ENCODE measurements around the gene CELSR1.

CELSR1 gene

GRCh38 chr22:46335201-46336118, 202.0 kb downstream of the CELSR1 start, which contains the start of gene TRMU:
Gene TRMU, plus strand, starts transcription at chr22:46335714. Its CDS starts 51 bp downstream, at chr22:46335765.
- peaks cover 55% of the 10 kb centered on the region for H3K36me3 ChIP-seq
- no peaks in the 10 kb centered on the region for H3K9me3 ChIP-seq
- H3K4me1 ChIP-seq = no peaks in the 10 kb centered on the region
- no peaks in the 10 kb centered on the region for H3K27me3 ChIP-seq
- TF ChIP-seq, protein P1, sequence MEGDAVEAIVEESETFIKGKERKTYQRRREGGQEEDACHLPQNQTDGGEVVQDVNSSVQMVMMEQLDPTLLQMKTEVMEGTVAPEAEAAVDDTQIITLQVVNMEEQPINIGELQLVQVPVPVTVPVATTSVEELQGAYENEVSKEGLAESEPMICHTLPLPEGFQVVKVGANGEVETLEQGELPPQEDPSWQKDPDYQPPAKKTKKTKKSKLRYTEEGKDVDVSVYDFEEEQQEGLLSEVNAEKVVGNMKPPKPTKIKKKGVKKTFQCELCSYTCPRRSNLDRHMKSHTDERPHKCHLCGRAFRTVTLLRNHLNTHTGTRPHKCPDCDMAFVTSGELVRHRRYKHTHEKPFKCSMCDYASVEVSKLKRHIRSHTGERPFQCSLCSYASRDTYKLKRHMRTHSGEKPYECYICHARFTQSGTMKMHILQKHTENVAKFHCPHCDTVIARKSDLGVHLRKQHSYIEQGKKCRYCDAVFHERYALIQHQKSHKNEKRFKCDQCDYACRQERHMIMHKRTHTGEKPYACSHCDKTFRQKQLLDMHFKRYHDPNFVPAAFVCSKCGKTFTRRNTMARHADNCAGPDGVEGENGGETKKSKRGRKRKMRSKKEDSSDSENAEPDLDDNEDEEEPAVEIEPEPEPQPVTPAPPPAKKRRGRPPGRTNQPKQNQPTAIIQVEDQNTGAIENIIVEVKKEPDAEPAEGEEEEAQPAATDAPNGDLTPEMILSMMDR (IDR thresholded peaks at IDR 0.05; ENCODE audit: low read depth, low read length) = no peak
- H3K4me3 ChIP-seq (ENCODE audit: low read depth, low read length) = peak within 1 kb of the TSS; percentile 95
- peak; percentile 90 for DNase-seq

DNA sequence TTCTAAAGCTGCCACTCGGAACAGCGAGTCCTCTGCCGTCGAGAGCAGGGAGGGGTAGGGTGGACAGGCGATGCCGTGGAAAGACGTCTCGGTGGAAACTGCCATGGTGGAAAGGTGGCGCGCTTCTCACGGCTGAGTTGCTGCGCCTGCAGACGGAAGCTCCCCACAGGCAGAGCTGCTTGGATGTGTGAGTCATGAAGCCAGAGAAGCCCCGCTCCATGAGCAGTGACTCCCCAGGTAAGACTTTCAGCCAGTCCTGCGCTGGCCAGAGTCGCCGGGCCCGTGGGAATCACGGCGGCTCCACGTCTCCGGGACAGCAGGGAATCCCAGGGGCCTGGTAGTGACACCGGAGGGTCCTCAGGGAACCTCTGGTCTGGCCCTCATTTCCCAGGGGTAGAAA, 205.9 kb downstream of the CELSR1 start:
- TF ChIP-seq, protein P1 (IDR thresholded peaks at IDR 0.05; ENCODE audit: low read depth, low read length) = no peak
- no peak for DNase-seq
- H3K36me3 ChIP-seq = peaks cover 57% of the 10 kb centered on the region

GRCh38 chr22:46330426-46330825, 207.0 kb downstream of the CELSR1 start:
- H3K9me3 ChIP-seq = no peaks in the 10 kb centered on the region
- TF ChIP-seq, protein P1 (IDR thresholded peaks at IDR 0.05; ENCODE audit: low read depth, low read length) = no peak
- no peaks in the 10 kb centered on the region for H3K4me1 ChIP-seq
- H3K27me3 ChIP-seq = no peaks in the 10 kb centered on the region
- peaks cover 68% of the 10 kb centered on the region for H3K36me3 ChIP-seq
- no peak for DNase-seq
- H3K4me3 ChIP-seq (ENCODE audit: low read depth, low read length) = no peak overlapping the region

More for the DNA sequence above, 205.9 kb downstream of the CELSR1 start:
- H3K9me3 ChIP-seq = no peaks in the 10 kb centered on the region
- H3K4me1 ChIP-seq = no peaks in the 10 kb centered on the region
- H3K4me3 ChIP-seq (ENCODE audit: low read depth, low read length) = no peak overlapping the region
- H3K27me3 ChIP-seq = no peaks in the 10 kb centered on the region

- Histone ChIP-seq H3K4me3 (ENCODE audit: low read depth, low read length) (no peak overlapping the region), H3K9me3 (no peaks in the 10 kb centered on the region), H3K27me3 (no peaks in the 10 kb centered on the region), H3K4me1 (no peaks in the 10 kb centered on the region), H3K36me3 (peaks cover 76% of the 10 kb centered on the region)
- DNase-seq = no peak
- TF ChIP-seq, protein P1 (IDR thresholded peaks at IDR 0.05; ENCODE audit: low read depth, low read length) = no peak
Measured at GRCh38 chr22:46329616-46330015, 207.8 kb downstream of the CELSR1 start.

GRCh38 chr22:46328797-46329196, 208.6 kb downstream of the CELSR1 start:
- H3K4me3 ChIP-seq (ENCODE audit: low read depth, low read length) = no peak overlapping the region
- TF ChIP-seq, protein P1 (IDR thresholded peaks at IDR 0.05; ENCODE audit: low read depth, low read length) = no peak
- no peaks in the 10 kb centered on the region for H3K27me3 ChIP-seq
- no peaks in the 10 kb centered on the region for H3K9me3 ChIP-seq
- H3K36me3 ChIP-seq = peaks cover 81% of the 10 kb centered on the region
- no peaks in the 10 kb centered on the region for H3K4me1 ChIP-seq
- no peak for DNase-seq
